ENCODE data around the gene NPLOC4. TPM values are rescaled to one million over a fixed set of nuclear protein-coding genes. Genes with fewer than 3 reads are reported as not detected.

The NPLOC4 gene
- total RNA-seq, 1 donor from 2014 or later, result 51.9 TPM

DNA sequence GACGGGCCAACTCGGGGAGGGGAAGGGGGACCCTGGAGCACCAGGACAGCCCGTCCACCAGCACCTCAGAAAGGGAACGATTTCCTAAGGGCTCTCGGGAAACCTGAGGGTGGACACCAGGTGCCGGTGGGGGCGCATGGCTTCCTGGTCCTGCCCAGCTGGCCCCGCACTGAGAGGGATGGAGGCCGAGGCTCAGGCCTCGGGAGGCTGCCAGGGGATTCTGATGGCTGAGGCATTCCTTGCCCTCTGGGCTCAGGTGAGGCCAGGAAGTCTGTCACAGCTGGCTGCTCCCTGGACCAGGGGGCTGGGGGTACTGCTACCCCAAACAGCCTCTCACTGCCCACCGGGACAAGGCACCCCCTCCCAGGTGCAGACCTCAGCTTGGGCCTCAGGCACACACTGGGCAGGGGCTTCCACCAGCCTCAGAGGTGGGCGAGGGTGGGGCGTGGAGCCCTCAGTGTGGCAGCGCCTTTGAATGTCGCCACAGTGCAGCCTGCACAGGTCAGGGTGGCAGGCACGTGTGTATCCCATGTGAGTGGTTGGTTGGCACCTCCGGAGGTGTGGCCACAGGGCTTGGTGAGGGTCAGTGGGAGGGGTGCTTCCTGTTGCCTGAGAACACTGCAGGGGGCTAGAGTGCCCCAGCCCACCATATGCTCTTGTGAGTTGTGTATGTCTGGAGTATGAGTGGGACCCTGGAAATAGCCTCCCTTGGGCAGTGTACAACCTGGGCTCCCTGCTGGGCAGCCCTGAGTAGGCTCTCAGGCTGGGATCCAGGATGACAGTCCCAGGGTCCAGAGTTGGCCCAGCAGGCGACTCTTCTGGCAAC, 112.7 kb downstream of the NPLOC4 start:
- TF ChIP-seq, protein P1, sequence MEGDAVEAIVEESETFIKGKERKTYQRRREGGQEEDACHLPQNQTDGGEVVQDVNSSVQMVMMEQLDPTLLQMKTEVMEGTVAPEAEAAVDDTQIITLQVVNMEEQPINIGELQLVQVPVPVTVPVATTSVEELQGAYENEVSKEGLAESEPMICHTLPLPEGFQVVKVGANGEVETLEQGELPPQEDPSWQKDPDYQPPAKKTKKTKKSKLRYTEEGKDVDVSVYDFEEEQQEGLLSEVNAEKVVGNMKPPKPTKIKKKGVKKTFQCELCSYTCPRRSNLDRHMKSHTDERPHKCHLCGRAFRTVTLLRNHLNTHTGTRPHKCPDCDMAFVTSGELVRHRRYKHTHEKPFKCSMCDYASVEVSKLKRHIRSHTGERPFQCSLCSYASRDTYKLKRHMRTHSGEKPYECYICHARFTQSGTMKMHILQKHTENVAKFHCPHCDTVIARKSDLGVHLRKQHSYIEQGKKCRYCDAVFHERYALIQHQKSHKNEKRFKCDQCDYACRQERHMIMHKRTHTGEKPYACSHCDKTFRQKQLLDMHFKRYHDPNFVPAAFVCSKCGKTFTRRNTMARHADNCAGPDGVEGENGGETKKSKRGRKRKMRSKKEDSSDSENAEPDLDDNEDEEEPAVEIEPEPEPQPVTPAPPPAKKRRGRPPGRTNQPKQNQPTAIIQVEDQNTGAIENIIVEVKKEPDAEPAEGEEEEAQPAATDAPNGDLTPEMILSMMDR (conservative IDR thresholded peaks at IDR 0.05; ENCODE audit: low read depth, low read length), result no peak
- no peak for DNase-seq (ENCODE audit: low read depth)
- no peak overlapping the region for H3K4me3 ChIP-seq (ENCODE audit: low read depth, low read length)

DNA sequence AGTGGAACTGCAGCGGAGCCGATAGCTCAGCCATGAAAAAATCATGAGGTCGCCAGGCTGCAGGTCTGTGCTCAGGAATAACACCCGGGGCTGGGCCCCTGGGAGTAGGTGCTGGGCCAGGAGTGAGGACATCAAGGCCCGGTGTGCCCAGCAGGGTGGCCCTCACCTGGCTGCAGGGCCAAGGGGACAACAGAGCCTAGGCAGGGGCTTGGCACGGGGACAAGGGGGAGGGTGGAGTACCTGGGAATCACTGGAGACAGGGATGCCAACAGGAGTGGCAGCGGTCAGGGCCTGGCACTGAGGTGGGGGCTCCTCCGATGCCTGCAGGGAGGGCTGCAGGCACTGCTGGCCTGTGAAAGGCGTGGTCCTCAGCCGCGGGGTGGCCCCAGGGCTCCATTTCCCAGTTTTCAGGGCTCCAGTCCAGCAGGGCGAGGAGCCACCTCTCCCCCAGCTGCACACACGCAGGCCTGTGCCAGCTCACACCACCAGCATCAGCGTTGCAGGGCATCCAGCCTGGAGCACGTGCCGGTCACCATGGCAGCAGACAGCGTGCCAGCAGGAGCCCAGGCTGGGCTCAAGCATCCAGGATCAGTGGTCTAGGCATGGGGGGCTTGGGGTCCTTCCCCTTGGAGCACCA, 113.4 kb downstream of the NPLOC4 start:
- TF ChIP-seq, protein P1 (conservative IDR thresholded peaks at IDR 0.05; ENCODE audit: low read depth, low read length), result no peak
- H3K4me3 ChIP-seq (ENCODE audit: low read depth, low read length), result peak overlapping the region; percentile 26
- no peak for DNase-seq (ENCODE audit: low read depth)

DNA sequence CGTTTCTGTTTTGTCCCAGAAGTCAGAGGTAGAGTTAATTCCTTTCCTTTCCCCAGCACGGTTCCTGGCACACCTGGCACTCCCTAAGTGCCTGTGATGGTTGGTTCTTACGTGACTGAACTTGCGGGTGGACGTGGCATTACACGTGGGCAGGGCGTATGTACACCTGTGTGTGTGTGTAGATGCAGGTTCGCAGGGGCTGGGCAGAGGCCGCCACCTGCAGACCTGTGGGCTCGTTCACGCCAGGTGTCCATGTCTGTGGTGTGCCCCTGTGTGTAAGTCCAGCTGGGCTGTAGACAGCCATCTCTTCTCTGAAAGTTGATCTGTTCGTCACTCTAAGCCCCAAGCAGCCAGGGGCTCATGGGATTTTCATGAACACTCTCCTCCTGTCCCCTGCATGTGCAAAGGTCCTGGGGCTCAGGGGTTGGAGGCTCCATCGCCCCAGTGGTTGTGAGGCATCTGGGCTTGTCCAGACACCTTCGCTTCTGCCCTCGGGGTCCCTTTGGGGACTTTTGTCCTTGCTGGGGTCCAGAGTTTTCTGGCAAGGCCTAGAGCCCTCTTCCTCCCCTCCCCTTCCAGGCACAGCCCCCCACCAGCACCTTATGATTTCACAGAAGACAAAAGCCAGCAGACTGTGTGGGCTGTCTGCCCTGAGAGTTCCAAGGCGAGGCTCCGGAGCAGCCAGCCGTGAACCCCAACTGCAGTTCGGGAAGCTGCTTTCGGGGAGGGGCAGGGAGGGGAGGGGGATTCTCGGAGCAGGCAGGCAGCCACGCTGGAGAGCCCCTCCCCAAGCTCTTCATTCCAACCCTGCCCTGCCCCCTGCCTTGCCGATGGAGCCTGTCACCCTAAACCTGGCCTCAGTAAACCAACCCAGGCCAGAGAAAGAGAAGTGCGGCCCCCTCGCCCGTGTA, 114.2 kb downstream of the NPLOC4 start:
- TF ChIP-seq, protein P1 (conservative IDR thresholded peaks at IDR 0.05; ENCODE audit: low read depth, low read length), result peak; percentile 42

DNA sequence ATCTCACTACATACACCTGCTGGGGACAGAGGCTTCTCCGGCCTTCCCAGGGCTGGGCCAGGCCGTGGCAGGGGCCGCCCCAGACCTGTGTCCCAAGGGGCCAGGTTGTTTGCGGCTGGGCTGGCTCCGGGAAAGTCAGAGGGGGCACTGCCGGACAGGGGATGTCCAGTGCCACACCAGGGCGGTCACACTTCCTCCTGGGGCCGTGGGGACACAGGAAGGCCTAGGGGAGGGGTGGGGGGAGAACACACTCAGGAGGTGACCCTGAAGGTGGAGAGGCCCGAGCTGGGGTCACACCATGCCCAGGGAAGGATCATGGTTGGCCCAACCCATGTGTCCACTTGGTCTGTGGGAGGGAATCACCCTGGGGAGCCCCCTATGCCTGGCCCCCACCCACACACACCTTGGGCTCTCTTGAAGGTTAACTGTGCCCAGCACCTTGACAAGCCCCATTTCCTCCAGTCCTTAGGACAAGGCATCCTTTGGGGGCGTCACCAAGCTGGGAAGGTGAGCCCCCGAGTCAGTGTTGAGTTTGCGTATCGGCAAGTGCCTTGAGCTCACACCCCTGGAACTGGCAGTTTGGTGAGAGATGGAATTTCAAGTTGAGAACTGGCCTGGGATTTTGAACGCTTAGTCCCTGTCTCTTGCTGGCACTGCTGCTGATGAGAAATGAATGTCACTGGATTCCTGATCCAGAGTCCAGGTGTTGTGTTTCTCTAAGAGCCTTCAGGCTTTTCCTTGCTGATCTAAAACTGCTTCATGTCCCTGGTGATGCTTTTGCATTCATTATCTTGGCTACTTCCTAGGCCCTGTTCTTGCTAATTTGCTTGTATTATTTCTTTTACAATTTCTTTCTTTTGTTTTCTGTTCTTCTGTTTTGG, 116.7 kb downstream of the NPLOC4 start:
- TF ChIP-seq, protein P1 (conservative IDR thresholded peaks at IDR 0.05; ENCODE audit: low read depth, low read length), result no peak
- peak overlapping the region; percentile 53 for H3K4me3 ChIP-seq (ENCODE audit: low read depth, low read length)
- DNase-seq (ENCODE audit: low read depth), result no peak

More for the DNA sequence above, 114.2 kb downstream of the NPLOC4 start:
- DNase-seq (ENCODE audit: low read depth), result no peak
- peak overlapping the region; percentile 26 for H3K4me3 ChIP-seq (ENCODE audit: low read depth, low read length)

DNA sequence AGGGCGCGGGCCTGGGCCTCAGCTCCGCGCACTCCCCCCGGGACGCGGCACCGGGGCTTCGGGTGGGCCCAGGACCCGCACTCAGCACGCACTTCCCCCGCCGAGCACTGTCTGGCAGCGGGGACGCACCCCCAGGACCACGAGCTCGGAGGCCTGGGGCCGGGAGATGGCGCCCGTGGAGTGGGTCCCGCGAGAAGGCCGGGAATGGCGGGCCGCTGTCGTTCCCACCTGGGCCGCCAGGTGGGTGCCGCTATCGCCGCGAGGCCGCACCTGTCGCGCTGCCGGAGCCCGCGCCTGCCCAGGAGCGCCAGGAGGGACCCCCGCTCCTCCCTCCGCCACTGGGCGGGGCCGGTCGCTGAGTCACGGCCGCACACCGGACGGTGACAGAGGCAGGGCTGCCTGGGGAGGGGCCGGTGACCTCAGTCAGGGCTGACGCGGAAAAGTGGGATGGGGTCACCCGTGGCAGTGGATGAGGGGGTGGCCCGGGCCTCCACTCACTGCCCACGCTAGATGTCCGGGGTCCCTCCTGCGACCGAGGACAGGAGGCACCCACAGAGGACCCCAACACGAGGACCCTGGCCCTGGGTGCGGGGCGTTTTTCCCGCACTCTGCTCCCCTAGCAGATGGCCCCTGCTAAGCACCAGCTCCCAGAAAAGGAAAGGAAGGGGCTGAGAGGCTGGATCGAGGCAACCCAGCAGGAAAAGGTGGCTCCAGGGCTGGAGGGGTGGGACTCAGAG, 117.5 kb downstream of the NPLOC4 start:
- TF ChIP-seq, protein P1 (conservative IDR thresholded peaks at IDR 0.05; ENCODE audit: low read depth, low read length), result no peak
- H3K4me3 ChIP-seq (ENCODE audit: low read depth, low read length), result peak overlapping the region; percentile 53
- no peak for DNase-seq (ENCODE audit: low read depth)
